Measurements from ENCODE around the gene TRIM5.
"Not testable (repeated sequence)": the region's sequence is repeated elsewhere in the genome, so short reads cannot be mapped to it uniquely, and the experiment has no call there.

TRIM5 gene, protein sequence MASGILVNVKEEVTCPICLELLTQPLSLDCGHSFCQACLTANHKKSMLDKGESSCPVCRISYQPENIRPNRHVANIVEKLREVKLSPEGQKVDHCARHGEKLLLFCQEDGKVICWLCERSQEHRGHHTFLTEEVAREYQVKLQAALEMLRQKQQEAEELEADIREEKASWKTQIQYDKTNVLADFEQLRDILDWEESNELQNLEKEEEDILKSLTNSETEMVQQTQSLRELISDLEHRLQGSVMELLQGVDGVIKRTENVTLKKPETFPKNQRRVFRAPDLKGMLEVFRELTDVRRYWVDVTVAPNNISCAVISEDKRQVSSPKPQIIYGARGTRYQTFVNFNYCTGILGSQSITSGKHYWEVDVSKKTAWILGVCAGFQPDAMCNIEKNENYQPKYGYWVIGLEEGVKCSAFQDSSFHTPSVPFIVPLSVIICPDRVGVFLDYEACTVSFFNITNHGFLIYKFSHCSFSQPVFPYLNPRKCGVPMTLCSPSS

DNA sequence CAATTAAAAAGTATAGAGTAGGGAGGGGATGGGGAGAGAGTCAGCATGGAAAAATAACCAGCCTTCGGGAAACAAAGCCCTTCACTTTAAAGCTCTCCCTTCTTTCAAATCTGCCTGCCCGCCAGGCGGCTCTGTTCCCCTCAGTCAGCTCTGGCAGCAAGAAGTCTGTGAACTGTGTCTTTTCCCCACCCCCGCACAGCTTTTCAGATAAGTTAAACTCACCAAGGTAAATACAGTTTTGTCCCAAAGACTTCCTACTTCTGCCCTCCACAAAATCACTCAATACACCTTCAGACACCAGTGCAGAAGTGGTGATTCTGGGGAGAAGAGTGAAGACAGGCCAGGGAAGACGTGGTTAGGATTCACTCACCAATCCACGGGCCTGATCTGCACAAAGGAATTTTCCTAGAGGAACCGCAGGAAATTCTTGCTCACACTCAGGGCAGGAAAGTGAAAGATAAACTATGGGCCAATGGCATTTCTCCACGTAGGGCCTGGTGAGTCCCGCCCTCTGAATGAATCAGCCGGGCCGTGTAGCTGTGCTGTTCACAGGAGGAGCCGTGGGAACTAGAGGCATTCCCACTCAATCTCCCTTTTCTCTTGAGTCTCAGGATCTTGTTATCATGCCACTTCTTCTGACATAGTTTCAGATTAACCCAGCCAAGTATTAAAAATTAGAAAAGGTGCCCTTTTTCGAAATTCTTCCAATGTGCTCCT is at the start of gene TRIM5:
TRIM5 (minus strand) TSS at position 429 of the 717 bp plus-strand sequence. CDS start 4,897 bp downstream, outside the sequence.
- DNase-seq (ENCODE audit: low spot score): peak; percentile 96

DNA sequence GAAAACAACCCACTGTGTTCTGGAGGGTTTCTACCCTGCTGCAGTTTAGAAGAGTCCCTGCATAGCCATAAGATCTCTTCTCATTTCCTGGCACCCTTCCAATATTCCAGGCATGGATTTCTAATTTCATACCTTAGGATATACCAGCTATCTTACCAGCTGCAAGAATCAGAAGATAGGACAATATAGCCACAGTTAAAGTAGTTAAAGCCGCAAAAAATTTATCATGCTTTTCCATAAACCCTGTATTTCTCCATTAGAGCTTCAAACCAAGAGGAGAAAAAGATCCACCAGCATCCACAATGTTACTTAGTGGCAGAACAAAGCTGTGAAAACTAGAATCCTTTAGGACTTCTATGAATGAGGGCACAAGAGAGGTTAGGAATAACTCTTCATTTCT is 42.8 kb upstream of the TRIM5 start:
- DNase-seq (ENCODE audit: low spot score): no peak

DNA sequence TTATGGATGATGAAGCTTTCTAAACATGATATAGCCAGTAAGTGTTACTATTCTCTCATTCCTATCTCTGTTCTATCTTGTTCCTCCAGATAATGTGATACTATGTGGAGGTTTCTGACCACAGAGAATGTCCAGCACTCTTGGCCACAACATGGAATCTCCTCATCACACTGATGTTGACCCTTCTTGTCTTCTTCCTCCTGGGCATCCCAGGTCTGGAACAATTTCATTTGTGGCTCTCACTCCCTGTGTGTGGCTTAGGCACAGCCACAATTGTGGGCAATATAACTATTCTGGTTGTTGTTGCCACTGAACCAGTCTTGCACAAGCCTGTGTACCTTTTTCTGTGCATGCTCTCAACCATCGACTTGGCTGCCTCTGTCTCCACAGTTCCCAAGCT is 41.5 kb upstream of the TRIM5 start:
- DNase-seq (ENCODE audit: low spot score): no peak

DNA sequence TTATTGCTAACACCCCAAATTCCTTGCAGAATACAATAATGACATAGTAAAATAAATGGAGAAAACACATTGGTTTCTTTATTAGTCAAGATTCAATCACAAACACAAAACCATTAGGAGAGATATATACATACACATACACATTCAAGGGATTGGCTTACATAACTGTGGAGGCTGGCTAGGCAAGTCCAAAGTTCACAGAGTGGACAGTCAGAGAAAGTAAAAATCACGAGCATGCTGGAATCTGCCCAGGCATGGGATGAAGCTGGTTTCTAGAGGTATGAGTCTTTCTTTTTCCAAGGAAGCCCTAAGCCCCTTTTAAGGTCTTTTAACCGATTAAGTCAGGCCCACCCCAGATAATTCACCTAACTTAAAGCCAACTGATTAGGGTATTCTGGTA is 37.7 kb upstream of the TRIM5 start:
- no peak for DNase-seq (ENCODE audit: low spot score)

DNA sequence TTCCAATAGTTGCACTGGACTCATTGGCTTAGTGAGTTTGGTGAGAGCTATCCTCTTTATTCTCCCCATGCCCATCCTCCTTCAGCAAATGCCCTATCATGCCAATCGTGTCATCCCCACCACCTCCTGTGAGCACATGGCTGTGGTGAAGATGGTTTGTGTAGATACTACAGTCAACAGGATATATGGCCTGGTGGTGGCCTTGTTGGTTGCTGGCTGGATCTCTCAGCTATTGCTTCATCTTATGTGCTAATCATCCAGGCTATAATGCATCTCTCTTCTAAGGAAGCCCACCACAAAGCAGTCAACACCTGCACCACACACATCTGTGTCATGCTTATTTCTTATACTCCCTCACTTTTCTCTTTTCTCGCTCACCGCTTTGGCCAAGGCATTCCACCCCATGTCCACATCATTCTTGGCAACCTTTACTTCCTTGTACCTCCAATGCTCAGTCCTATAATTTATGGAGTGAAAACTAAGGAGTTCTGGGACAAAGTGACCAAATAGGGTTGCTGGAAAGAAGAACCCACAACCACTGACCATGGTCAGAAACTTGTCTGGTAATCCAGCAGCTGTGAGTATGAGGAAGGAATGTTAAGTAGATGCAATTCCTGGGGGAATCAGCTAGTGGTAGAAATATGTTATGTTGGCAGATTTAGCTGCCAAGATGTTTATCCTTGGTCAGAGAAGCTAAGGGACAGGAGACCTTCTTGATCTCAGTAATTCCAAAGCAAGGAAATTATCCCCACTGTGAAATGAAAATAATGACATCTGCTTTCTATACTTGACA is 35.0 kb upstream of the TRIM5 start:
- no peak for DNase-seq (ENCODE audit: low spot score)

DNA sequence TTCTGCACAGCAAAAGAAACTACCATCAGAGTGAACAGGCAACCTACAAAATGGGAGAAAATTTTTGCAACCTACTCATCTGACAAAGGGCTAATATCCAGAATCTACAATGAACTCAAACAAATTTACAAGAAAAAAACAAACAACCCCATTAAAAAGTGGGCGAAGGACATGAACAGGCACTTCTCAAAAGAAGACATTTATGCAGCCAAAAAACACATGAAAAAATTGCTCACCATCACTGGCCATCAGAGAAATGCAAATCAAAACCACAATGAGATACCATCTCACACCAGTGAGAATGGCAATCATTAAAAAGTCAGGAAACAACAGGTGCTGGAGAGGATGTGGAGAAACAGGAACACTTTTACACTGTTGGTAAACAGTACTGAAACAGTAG is 31.6 kb upstream of the TRIM5 start:
- not testable (repeated sequence) for DNase-seq (ENCODE audit: low spot score)

DNA sequence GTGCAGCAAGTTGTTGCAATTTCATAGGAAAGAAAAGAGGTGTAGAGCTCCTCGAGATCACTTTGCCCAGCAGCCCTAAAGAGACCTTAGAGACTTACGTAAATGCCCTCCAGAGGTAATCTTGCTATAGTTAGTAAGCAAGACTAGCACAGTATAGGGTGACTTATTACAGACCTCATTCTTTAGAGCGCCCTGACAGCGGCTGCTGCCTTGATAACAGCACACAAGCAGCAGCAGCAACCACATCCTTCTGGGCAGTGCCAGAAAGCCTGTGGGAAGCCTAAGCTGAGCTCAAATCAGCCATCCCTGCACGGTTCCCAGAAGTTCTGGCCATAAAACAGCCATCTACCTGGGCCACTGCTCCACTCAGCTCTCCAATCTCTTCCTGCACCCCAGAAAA is 28.8 kb upstream of the TRIM5 start:
- no peak for DNase-seq (ENCODE audit: low spot score)

DNA sequence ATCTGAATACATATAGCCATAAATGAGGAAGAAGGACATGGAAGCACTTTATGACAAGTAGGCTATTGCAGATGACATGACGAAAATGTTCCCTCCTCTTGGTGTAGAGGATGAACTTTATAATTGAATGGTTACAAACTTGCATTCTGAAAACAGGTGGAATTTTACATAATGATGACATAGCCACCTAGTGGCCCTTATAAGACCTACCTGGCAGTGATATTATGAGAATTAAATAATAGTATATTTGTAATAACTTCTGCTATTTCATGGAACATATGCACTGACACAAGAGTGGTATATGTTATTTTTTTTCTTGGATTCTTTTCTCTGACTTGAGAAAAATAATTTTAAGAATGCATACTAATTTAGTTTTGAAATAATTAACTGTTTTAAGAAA is 27.6 kb upstream of the TRIM5 start:
- DNase-seq (ENCODE audit: low spot score): no peak

DNA sequence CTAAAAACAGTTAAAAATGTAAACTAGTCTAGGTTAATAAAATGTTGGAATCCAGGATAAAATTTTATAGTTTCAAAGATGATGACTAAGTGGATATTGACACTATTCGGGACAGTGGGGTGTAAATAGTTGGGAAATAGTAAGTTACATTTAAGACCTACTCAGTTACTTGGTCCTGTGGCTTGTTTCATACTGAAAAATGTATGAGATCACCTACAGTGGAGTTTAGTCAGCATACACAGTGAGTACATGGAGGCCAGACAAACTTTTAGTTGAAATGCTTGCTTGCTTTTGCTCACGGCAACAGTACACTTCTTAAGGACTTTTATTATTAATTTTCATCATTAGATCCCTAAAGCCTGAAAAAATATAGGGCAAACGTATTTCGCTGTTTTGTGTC is 20.8 kb upstream of the TRIM5 start:
- DNase-seq (ENCODE audit: low spot score): no peak

DNA sequence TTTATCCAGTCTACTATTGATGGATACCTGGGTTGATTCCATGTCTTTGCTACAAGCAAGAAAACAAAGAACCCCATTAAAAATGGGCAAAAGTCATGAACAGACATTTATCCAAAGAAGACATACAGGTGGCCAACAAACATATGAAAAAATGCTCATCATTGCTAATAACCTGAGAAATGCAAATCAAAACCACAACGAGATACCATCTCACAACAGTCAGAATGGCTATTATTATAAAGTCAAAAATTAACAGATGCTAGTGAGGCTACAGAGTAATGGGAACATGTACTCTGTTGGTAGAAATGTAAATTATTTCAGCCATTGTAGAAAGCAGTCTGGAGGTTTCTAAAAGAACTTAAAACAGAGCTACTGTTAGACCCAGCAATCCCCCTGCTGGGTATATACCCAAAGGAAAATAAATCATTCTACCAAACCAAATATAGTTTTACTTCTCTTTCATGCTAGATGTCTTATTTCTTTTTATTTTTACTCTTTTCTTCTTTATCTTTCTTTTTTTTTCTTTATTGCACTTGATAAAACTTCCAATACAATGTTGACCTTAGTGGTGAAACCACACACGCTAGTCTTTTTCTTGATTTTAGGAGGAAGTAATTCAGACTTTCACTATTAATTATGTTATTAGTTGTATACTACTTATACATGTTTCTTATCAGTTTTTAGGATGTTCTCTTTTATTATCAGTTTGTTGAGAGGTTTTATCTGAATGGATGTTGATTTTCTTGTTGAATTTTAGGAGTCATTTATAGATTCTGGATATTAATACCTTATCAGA is 19.1 kb upstream of the TRIM5 start:
- DNase-seq (ENCODE audit: low spot score): no peak

DNA sequence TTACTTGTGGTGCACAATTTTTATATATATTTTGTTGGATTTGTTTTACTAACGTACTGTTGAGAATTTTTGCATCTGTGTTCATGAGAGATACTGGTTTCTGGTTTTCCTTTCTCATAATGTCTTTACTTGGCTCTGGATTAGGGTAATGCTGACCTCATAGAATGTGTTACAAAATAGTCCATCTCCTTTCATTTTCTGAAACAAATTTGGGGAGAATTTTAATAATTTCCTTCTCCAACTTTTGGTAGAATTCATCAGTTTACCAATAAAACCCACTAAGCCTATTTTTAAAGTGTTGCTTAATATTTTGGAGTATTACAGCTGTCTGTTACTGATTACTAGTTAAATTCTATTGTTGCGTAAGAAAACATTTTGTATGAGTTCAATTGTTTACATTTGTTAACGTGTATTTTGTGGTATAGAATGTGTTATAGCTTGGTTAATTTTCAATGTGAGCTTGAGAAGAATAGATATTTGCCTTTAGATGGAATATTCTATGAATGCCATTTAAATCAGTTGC is 16.2 kb upstream of the TRIM5 start:
- no peak for DNase-seq (ENCODE audit: low spot score)

DNA sequence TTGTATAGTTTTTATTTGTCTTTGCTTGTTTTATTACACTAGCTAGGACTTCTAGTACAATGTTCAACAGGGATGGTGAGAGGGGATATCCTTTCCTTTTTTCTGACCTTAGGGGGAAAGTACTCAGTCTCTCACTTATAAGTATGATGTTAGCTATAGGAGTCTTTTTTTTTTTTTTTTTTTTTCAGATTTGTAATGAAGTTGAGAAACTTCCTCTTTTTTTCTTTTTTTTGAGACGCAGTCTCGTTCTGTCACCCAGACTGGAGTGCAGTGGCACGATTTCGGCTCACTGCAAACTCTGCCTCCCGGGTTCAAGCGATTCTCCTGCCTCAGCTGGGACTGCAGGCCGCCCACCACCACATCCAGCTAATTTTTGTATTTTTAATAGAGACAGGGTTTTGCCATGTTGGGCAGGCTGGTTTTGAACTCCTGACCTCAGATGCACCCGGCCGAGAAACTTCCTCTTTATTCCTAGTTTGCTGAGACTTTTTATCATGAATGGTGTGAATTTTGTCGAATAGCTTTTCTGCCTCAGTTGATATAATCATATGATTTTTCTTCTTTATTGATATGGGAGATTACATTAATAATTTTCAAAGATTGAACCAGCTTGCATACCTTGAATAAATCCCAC is 15.7 kb upstream of the TRIM5 start:
- DNase-seq (ENCODE audit: low spot score): no peak

DNA sequence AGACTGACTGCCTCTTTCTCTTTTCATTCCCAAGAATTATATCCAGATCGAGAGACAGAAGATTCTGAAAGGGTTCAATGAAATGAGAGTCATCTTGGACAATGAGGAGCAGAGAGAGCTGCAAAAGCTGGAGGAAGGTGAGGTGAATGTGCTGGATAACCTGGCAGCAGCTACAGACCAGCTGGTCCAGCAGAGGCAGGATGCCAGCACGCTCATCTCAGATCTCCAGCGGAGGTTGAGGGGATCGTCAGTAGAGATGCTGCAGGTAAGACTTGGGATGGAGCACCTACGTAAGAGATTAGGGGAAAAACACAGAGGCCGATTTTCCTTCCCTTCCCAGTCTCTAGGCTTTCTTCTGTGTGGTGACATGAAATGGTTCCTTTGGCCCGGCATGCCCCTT is 13.4 kb upstream of the TRIM5 start:
- DNase-seq (ENCODE audit: low spot score): no peak

DNA sequence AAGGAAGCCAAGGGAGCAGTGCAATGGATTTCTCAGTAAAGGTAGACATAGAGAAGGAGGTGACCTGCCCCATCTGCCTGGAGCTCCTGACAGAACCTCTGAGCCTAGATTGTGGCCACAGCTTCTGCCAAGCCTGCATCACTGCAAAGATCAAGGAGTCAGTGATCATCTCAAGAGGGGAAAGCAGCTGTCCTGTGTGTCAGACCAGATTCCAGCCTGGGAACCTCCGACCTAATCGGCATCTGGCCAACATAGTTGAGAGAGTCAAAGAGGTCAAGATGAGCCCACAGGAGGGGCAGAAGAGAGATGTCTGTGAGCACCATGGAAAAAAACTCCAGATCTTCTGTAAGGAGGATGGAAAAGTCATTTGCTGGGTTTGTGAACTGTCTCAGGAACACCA is 11.3 kb upstream of the TRIM5 start:
- no peak for DNase-seq (ENCODE audit: low spot score)

DNA sequence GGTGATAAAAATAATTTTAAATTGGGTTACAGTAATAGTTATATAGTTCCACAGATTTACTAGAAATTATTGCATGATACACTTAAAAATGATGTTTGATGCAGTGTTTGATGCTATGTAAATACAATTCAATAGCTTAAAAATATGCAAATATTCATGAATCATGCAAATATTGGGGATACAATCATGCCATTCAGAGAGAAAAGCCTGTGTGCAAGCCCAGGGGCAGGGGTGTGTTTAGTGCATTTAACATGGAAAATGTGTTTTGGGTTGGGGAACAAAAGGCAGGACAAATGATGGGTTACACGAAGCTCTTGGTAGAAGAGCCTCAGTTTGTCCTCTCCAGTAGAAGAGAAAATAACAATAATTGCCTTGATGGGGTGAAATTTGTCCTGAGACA is 10.7 kb upstream of the TRIM5 start:
- DNase-seq (ENCODE audit: low spot score): no peak

DNA sequence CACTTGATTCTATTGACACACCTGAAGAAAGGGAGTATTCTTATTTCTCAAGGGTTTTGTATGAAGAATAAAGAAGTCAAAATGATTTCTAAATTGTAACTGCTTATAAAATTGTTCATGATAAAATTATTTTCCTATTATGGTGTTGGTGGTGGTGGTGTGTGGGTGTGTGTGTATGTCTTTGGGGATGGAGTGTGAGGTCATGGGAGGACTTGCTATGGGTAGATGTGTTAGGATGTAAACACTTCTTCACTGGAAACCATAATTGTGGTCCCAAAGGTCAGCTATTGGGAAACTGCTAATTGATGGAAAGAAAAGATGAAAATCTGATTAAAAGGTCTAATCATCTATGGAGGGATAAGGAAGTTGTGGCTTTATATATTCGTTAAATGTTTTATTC is 9.8 kb upstream of the TRIM5 start:
- no peak for DNase-seq (ENCODE audit: low spot score)

DNA sequence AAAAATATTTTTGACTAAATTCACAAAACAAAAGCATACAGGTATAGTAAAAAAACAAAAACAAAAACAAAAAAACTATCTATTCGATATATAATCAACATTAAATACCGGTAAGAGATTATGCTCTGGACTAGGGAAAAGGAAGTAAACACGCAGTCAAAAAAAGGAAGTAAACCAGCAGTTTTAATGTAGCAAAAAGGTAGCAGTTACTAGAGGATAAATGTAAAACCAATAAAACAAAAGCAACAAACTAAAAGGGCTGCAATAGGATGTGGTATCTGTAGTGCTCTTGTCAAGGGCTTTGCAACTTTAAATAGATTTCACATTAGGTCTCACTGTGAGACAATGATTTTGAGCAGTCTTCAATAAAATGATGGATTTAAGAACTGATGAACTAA is 7.1 kb upstream of the TRIM5 start:
- no peak for DNase-seq (ENCODE audit: low spot score)

DNA sequence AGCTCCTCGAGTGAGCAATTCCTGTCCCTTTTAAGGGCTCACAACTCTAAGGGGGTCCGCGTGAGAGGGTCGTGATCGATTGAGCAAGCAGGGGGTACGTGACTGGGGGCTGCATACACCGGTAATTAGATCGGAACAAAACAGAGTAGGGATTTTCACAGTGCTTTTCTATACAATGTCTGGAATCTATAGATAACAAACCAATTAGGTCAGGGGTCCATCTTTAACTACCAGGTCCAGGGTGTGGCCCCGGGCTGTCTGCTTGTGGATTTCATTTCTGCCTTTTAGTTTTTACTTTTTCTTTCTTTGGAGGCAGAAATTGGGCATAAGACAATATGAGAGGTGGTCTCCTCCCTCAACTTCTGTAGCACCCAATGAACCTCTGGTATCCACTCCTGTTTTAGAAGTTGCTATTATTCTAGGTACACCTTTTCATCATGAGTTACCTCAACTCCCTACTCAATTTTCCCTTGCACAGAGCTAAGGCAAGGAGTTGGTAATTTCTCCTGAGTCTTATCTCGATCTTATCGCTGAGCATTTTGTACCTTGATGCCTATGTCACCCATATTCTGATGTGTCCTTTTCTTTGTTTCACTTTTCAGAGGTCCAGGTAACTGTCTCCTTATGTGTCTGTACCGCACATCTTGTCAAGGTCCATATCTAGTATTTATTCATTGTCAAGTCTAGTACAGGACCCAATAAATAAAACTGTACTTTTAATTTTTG is 6.5 kb upstream of the TRIM5 start:
- not testable (repeated sequence) for DNase-seq (ENCODE audit: low spot score)

DNA sequence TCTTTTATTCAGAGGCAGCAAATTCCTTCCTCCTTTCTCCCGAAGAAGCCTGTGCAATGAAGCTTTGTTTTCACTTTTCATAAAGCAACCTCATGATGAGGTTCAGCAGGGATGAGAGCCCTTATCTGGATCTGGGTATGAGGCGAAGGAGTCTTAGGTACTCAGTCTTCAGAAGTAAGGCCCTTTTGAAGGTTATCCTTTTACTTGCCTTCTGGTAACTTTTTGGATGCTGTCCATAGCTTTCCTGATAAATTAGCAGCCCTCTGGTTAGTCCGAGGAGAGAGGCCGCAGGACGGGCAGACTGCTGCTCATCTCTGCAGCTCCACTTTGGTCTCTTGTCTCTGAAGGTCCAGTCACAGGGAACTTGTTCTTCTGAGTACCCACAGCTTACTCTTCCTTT is 5.9 kb upstream of the TRIM5 start:
- DNase-seq (ENCODE audit: low spot score): peak; percentile 39

DNA sequence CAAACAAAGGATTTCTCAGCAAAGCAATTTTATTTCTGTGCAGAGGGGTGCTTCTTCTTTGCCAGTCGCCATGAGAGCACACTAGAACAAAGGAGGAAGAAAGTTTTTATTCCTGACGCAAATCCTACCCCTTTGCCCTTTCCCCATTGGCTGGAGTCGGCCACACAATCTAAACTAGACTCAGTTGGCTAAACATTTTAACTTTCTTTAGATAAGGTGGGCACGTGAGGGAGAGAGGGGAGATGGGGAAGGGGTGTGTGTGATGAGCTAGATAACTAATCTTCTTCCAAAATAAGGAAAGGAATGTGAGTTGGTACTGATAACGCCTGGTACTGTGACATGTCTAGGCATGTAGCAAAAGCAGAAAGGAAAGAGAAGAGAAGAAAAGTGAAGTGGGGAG is 5.3 kb upstream of the TRIM5 start:
- peak; percentile 24 for DNase-seq (ENCODE audit: low spot score)

Measured in AG08396 (cell line).